Central memory CD8-positive, alpha-beta T cell (primary cell): ENCODE results near the gene EGLN1.

ENCODE experiments used
- ATAC-seq: fragments of 150-1000 bp; cut with Tn5 transposase; replicated peaks from 2 replicates; pipeline ENCODE4 v1.10.0; 2022; ENCODE audit warnings: mild to moderate bottlenecking, moderate FRiP score, moderate number of reproducible peaks; ENCODE audit not compliant: poor library complexity, severe bottlenecking; ENCODE audit errors: extremely low read depth
- DNase-seq, 2 donors: peaks; one replicate each; pipeline ENCODE4 v3.0.0; 2021; ENCODE audit warnings: low spot score in 2 of 2
- H3K27ac Mint-ChIP-seq: one replicate; pipeline ENCODE4 v1.8.0; 2022; ENCODE audit warnings: low read depth, mild to moderate bottlenecking, moderate library complexity, mixed read lengths
- H3K27me3 Mint-ChIP-seq: one replicate; pipeline ENCODE4 v1.8.0; 2022; ENCODE audit warnings: mixed read lengths
- H3K36me3 Mint-ChIP-seq: one replicate; pipeline ENCODE4 v1.8.0; 2022; ENCODE audit warnings: mild to moderate bottlenecking, moderate library complexity, mixed read lengths; ENCODE audit not compliant: insufficient read depth
- H3K4me1 Mint-ChIP-seq: one replicate; pipeline ENCODE4 v1.8.0; 2022; ENCODE audit warnings: mixed read lengths
- H3K4me3 Mint-ChIP-seq: one replicate; pipeline ENCODE4 v1.8.0; 2022; ENCODE audit warnings: mild to moderate bottlenecking, moderate library complexity, mixed read lengths
- H3K9me3 Mint-ChIP-seq: one replicate; pipeline ENCODE4 v1.8.0; 2022; ENCODE audit warnings: mixed read lengths

EGLN1 gene

GRCh38 chr1:231387770-231388669 is 34.1 kb downstream of the EGLN1 start:
- Mint-ChIP-seq H3K4me3 (no peak overlapping the region), H3K27me3 (no peaks in the 10 kb centered on the region), H3K36me3 (no peaks in the 10 kb centered on the region), H3K4me1 (peaks cover 34% of the 10 kb centered on the region), H3K27ac (no peak overlapping the region), H3K9me3 (no peaks in the 10 kb centered on the region)
- ATAC-seq: no peak
- DNase-seq: no peak

- Mint-ChIP-seq H3K27me3 (no peaks in the 10 kb centered on the region), H3K4me3 (no peak overlapping the region), H3K36me3 (no peaks in the 10 kb centered on the region), H3K27ac (no peak overlapping the region), H3K9me3 (no peaks in the 10 kb centered on the region), H3K4me1 (peaks cover 34% of the 10 kb centered on the region)
- DNase-seq: no peak
- no peak for ATAC-seq
These were observed 35.6 kb downstream of the EGLN1 start for GRCh38 chr1:231386466-231386865.

GRCh38 chr1:231385416-231385748 is 36.7 kb downstream of the EGLN1 start:
- Mint-ChIP-seq H3K27ac (no peak overlapping the region), H3K27me3 (no peaks in the 10 kb centered on the region), H3K4me3 (no peak overlapping the region), H3K36me3 (no peaks in the 10 kb centered on the region), H3K4me1 (peaks cover 27% of the 10 kb centered on the region), H3K9me3 (no peaks in the 10 kb centered on the region)
- DNase-seq: no peak
- ATAC-seq: no peak

- Mint-ChIP-seq H3K4me3 (no peak overlapping the region), H3K9me3 (no peaks in the 10 kb centered on the region), H3K27me3 (no peaks in the 10 kb centered on the region), H3K36me3 (no peaks in the 10 kb centered on the region), H3K27ac (no peak overlapping the region), H3K4me1 (peaks cover 24% of the 10 kb centered on the region)
- ATAC-seq (no peak), DNase-seq (no peak)
These were observed 37.2 kb downstream of the EGLN1 start for GRCh38 chr1:231384696-231385415.

- no peak for DNase-seq
- ATAC-seq: no peak
- peaks cover 2% of the 10 kb centered on the region for H3K36me3 Mint-ChIP-seq
- peaks cover 33% of the 10 kb centered on the region for H3K4me1 Mint-ChIP-seq
- no peak overlapping the region for H3K4me3 Mint-ChIP-seq
- H3K27me3 Mint-ChIP-seq: no peaks in the 10 kb centered on the region
- H3K9me3 Mint-ChIP-seq: no peaks in the 10 kb centered on the region
- H3K27ac Mint-ChIP-seq: no peak overlapping the region
These were observed 38.8 kb downstream of the EGLN1 start for GRCh38 chr1:231383159-231383860.

- H3K27me3 Mint-ChIP-seq: no peaks in the 10 kb centered on the region
- DNase-seq: no peak
These were observed 39.7 kb downstream of the EGLN1 start for GRCh38 chr1:231382426-231382825.

GRCh38 chr1:231381729-231382128 is 40.4 kb downstream of the EGLN1 start:
- peaks cover 40% of the 10 kb centered on the region for H3K4me1 Mint-ChIP-seq
- H3K9me3 Mint-ChIP-seq: no peaks in the 10 kb centered on the region
- DNase-seq (no peak), ATAC-seq (no peak)
- no peaks in the 10 kb centered on the region for H3K27me3 Mint-ChIP-seq
- no peak overlapping the region for H3K4me3 Mint-ChIP-seq
- H3K36me3 Mint-ChIP-seq: peaks cover 2% of the 10 kb centered on the region
- H3K27ac Mint-ChIP-seq: peak overlapping the region; percentile 40

More at GRCh38 chr1:231382426-231382825, 39.7 kb downstream of the EGLN1 start:
- H3K4me3 Mint-ChIP-seq: no peak overlapping the region
- peaks cover 2% of the 10 kb centered on the region for H3K36me3 Mint-ChIP-seq
- H3K4me1 Mint-ChIP-seq: peaks cover 33% of the 10 kb centered on the region
- H3K9me3 Mint-ChIP-seq: no peaks in the 10 kb centered on the region
- no peak for ATAC-seq
- no peak overlapping the region for H3K27ac Mint-ChIP-seq

GRCh38 chr1:231376875-231377549 is 45.1 kb downstream of the EGLN1 start:
- ATAC-seq (peak; percentile 54), DNase-seq (no peak)
- H3K27ac Mint-ChIP-seq: peak overlapping the region; percentile 64
- peaks cover 43% of the 10 kb centered on the region for H3K4me1 Mint-ChIP-seq
- no peaks in the 10 kb centered on the region for H3K27me3 Mint-ChIP-seq
- peaks cover 2% of the 10 kb centered on the region for H3K36me3 Mint-ChIP-seq
- H3K4me3 Mint-ChIP-seq: no peak overlapping the region
- no peaks in the 10 kb centered on the region for H3K9me3 Mint-ChIP-seq

GRCh38 chr1:231376101-231376500 is 46.0 kb downstream of the EGLN1 start:
- Mint-ChIP-seq H3K36me3 (peaks cover 2% of the 10 kb centered on the region), H3K27me3 (no peaks in the 10 kb centered on the region), H3K4me3 (no peak overlapping the region), H3K9me3 (no peaks in the 10 kb centered on the region), H3K27ac (peak overlapping the region; percentile 64), H3K4me1 (peaks cover 37% of the 10 kb centered on the region)
- DNase-seq (no peak), ATAC-seq (no peak)

- peaks cover 4% of the 10 kb centered on the region for H3K36me3 Mint-ChIP-seq
- DNase-seq: no peak
- H3K4me1 Mint-ChIP-seq: peaks cover 35% of the 10 kb centered on the region
- H3K4me3 Mint-ChIP-seq: no peak overlapping the region
- H3K27ac Mint-ChIP-seq: no peak overlapping the region
- H3K9me3 Mint-ChIP-seq: no peaks in the 10 kb centered on the region
- ATAC-seq: no peak
- H3K27me3 Mint-ChIP-seq: no peaks in the 10 kb centered on the region
These were observed 47.7 kb downstream of the EGLN1 start for GRCh38 chr1:231374394-231374793.

- no peaks in the 10 kb centered on the region for H3K9me3 Mint-ChIP-seq
- ATAC-seq (no peak), DNase-seq (no peak)
- H3K27ac Mint-ChIP-seq: no peak overlapping the region
- H3K27me3 Mint-ChIP-seq: no peaks in the 10 kb centered on the region
- peaks cover 17% of the 10 kb centered on the region for H3K4me1 Mint-ChIP-seq
- no peak overlapping the region for H3K4me3 Mint-ChIP-seq
- peaks cover 13% of the 10 kb centered on the region for H3K36me3 Mint-ChIP-seq
These were observed 49.6 kb downstream of the EGLN1 start for GRCh38 chr1:231372501-231372900.

GRCh38 chr1:231369282-231369681 is 52.8 kb downstream of the EGLN1 start:
- no peak overlapping the region for H3K4me3 Mint-ChIP-seq
- no peak overlapping the region for H3K27ac Mint-ChIP-seq
- H3K27me3 Mint-ChIP-seq: no peaks in the 10 kb centered on the region
- H3K36me3 Mint-ChIP-seq: peaks cover 32% of the 10 kb centered on the region
- no peak for ATAC-seq
- H3K4me1 Mint-ChIP-seq: peaks cover 10% of the 10 kb centered on the region
- H3K9me3 Mint-ChIP-seq: no peaks in the 10 kb centered on the region
- DNase-seq: no peak
